H9 (cell line): ENCODE measurements around the gene TTC39B. TPM values are rescaled to one million over a fixed set of nuclear protein-coding genes. Genes with fewer than 3 reads are reported as not detected.

Experiments
- DNase-seq: peaks from one replicate; pipeline ENCODE4 v3.0.0-alpha.2; 2017
- H2AFZ ChIP-seq: one replicate; pipeline ENCODE4 v1.6.1; 2013; ENCODE audit warnings: mild to moderate bottlenecking, low read length, control low read depth, moderate library complexity
- H2AK5ac ChIP-seq: 2 replicates; pipeline ENCODE4 v1.6.1; 2013; ENCODE audit warnings: low read length, control low read depth, mixed read lengths; ENCODE audit not compliant: insufficient read length
- H2BK120ac ChIP-seq: one replicate; pipeline ENCODE4 v1.6.1; 2013; ENCODE audit warnings: low read depth, mild to moderate bottlenecking, low read length, control low read depth, inconsistent platforms; ENCODE audit not compliant: poor library complexity, severe bottlenecking
- H2BK12ac ChIP-seq: 2 replicates; pipeline ENCODE4 v1.6.1; 2013; ENCODE audit warnings: low read length, control low read depth, mixed read lengths, low read depth; ENCODE audit not compliant: insufficient read length
- H2BK15ac ChIP-seq: 2 replicates; pipeline ENCODE4 v1.6.1; 2013; ENCODE audit warnings: low read depth, low read length, control low read depth
- H2BK20ac ChIP-seq: one replicate; pipeline ENCODE4 v1.6.1; 2013; ENCODE audit warnings: low read depth, mild to moderate bottlenecking, low read length, control low read depth, inconsistent platforms; ENCODE audit not compliant: poor library complexity, severe bottlenecking
- H2BK5ac ChIP-seq: 2 replicates; pipeline ENCODE4 v1.6.1; 2013; ENCODE audit warnings: low read length, control low read depth, mixed read lengths; ENCODE audit not compliant: insufficient read length
- H3K14ac ChIP-seq: 2 replicates; pipeline ENCODE4 v1.6.1; 2013; ENCODE audit warnings: low read length, control low read depth; ENCODE audit not compliant: insufficient read depth
- H3K18ac ChIP-seq: 2 replicates; pipeline ENCODE4 v1.6.1; 2013; ENCODE audit warnings: low read depth, mild to moderate bottlenecking, mixed read lengths, low read length, control low read depth; ENCODE audit not compliant: insufficient read length
- H3K23ac ChIP-seq: 2 replicates; pipeline ENCODE4 v1.6.1; 2013; ENCODE audit warnings: low read length, control low read depth, mixed read lengths, low read depth; ENCODE audit not compliant: insufficient read length
- H3K23me2 ChIP-seq: 2 replicates; pipeline ENCODE4 v1.6.1; 2013; ENCODE audit warnings: low read depth, mild to moderate bottlenecking, mixed read lengths, low read length, control low read depth; ENCODE audit not compliant: insufficient read length, poor library complexity, severe bottlenecking
- H3K27ac ChIP-seq: 2 replicates; pipeline ENCODE4 v1.5.1; 2013; ENCODE audit warnings: low read length, control low read depth, mixed read lengths, low read depth; ENCODE audit not compliant: insufficient read length
- H3K27me3 ChIP-seq: 2 replicates; pipeline ENCODE4 v1.6.1; 2013; ENCODE audit warnings: low read length, control low read depth, inconsistent platforms; ENCODE audit not compliant: insufficient read depth
- H3K4ac ChIP-seq: 2 replicates; pipeline ENCODE4 v1.6.1; 2013; ENCODE audit warnings: low read depth, mild to moderate bottlenecking, control low read depth, inconsistent platforms, low read length, moderate library complexity
- H3K4me1 ChIP-seq: 2 replicates; pipeline ENCODE4 v1.6.1; 2013; ENCODE audit warnings: low read length, control low read depth, inconsistent platforms; ENCODE audit not compliant: insufficient read depth
- H3K4me2 ChIP-seq: 2 replicates; pipeline ENCODE4 v1.6.1; 2013; ENCODE audit warnings: low read length, control low read depth, mixed read lengths; ENCODE audit not compliant: insufficient read length, insufficient read depth
- H3K56ac ChIP-seq: 2 replicates; pipeline ENCODE4 v1.6.1; 2013; ENCODE audit warnings: low read depth, mild to moderate bottlenecking, mixed read lengths, low read length, control low read depth; ENCODE audit not compliant: insufficient read length
- H3K79me1 ChIP-seq: 2 replicates; pipeline ENCODE4 v1.6.1; 2013; ENCODE audit warnings: low read depth, mild to moderate bottlenecking, moderate library complexity, low read length, control low read depth, inconsistent platforms; ENCODE audit not compliant: insufficient read depth, poor library complexity, severe bottlenecking
- H3K79me2 ChIP-seq: 2 replicates; pipeline ENCODE4 v1.6.1; 2013; ENCODE audit warnings: low read length, control low read depth, inconsistent platforms; ENCODE audit not compliant: insufficient read depth
- H3K9ac ChIP-seq: 2 replicates; pipeline ENCODE4 v1.6.1; 2013; ENCODE audit warnings: low read length, control low read depth, mixed read lengths; ENCODE audit not compliant: insufficient read length; ENCODE audit errors: extremely low read depth
- H3K9me3 ChIP-seq: one replicate; pipeline ENCODE4 v1.6.1; 2013; ENCODE audit warnings: low read depth, low read length, inconsistent platforms; ENCODE audit not compliant: control insufficient read depth
- H3T11ph ChIP-seq: one replicate; pipeline ENCODE4 v1.6.1; 2013; ENCODE audit warnings: mild to moderate bottlenecking, low read length, control low read depth, inconsistent platforms
- H4K20me1 ChIP-seq: one replicate; pipeline ENCODE4 v1.6.1; 2013; ENCODE audit not compliant: control insufficient read depth, insufficient read length, insufficient read depth
- H4K5ac ChIP-seq: 2 replicates; pipeline ENCODE4 v1.6.1; 2013; ENCODE audit warnings: low read depth, mild to moderate bottlenecking, mixed read lengths, low read length, control low read depth; ENCODE audit not compliant: insufficient read length
- H4K8ac ChIP-seq: replicated peaks from 2 replicates; pipeline ENCODE4 v1.6.1; 2013; ENCODE audit warnings: low read length, control low read depth, mixed read lengths, low read depth; ENCODE audit not compliant: insufficient read length
- H4K91ac ChIP-seq: 2 replicates; pipeline ENCODE4 v1.6.1; 2013; ENCODE audit warnings: low read depth, mild to moderate bottlenecking, moderate library complexity, mixed read lengths, low read length, control low read depth; ENCODE audit not compliant: insufficient read length
- H3K27ac Mint-ChIP-seq, 3 experiments: 2 replicates in 2 of 3; 3 replicates in 1 of 3; pipeline ENCODE4 v1.8.0; 2020 to 2021; ENCODE audit warnings: mixed read lengths in 3 of 3, mild to moderate bottlenecking in 1 of 3, moderate library complexity in 1 of 3
- H3K27me3 Mint-ChIP-seq: 2 replicates; pipeline ENCODE4 v1.8.0; 2021; ENCODE audit warnings: low read depth, mild to moderate bottlenecking, moderate library complexity, mixed read lengths
- H3K36me3 Mint-ChIP-seq, 3 experiments: 2 replicates in 2 of 3; 3 replicates in 1 of 3; pipeline ENCODE4 v1.8.0; 2020 to 2021; ENCODE audit warnings: low read depth in 3 of 3, mixed read lengths in 3 of 3; ENCODE audit not compliant: insufficient read depth in 1 of 3
- H3K4me1 Mint-ChIP-seq, 2 experiments: 2 replicates each; pipeline ENCODE4 v1.8.0; 2020; ENCODE audit warnings: mixed read lengths in 2 of 2
- H3K4me3 Mint-ChIP-seq, 2 experiments: 2 replicates in 1 of 2; 3 replicates in 1 of 2; pipeline ENCODE4 v1.8.0; 2020 to 2021; ENCODE audit warnings: mild to moderate bottlenecking in 2 of 2, mixed read lengths in 2 of 2, moderate library complexity in 1 of 2
- H3K9me3 Mint-ChIP-seq, 2 experiments: 2 replicates in 1 of 2; 3 replicates in 1 of 2; pipeline ENCODE4 v1.8.0; 2020; ENCODE audit warnings: mild to moderate bottlenecking in 2 of 2, mixed read lengths in 2 of 2, moderate library complexity in 1 of 2
- CTCF ChIP-seq: fragments of 200-600 bp; sonication (generic); conservative IDR thresholded peaks from 3 replicates; pipeline ENCODE4 v1.8.0; 2021; ENCODE audit warnings: antibody characterized with exemption, mild to moderate bottlenecking
- WGBS: extraction: QIAGEN DNeasy Blood & Tissue Kit; methylation state at CpG from one replicate; pipeline ENCODE4 v1.1.7; 2013; ENCODE audit warnings: missing lambda C conversion rate, low lambda C conversion rate, mixed read lengths; ENCODE audit not compliant: insufficient read length; ENCODE audit errors: extremely low coverage; 5-methylcytosine and 5-hydroxymethylcytosine counted together
- total RNA-seq: library from RNA; stranded (reverse); gene quantifications from 2 replicates; pipeline ENCODE4 v1.2.1, GENCODE V29; 2021

The TTC39B gene
- total RNA-seq, 1 experiment from 2014 or later = 8.2 TPM

- no CpG with 5 or more reads among the region's 1 CpG for WGBS
- Histone ChIP-seq H2BK5ac (no peak overlapping the region), H2AK5ac (no peak overlapping the region), H2BK12ac (no peak overlapping the region), H3K79me2 (no peaks in the 10 kb centered on the region), H3K27me3 (no peaks in the 10 kb centered on the region), H3K4me1 (no peaks in the 10 kb centered on the region), H2BK120ac (no peak overlapping the region), H2AFZ (no peak overlapping the region), H3K23ac (no peak overlapping the region), H4K5ac (no peak overlapping the region), H3K14ac (no peak overlapping the region), H2BK15ac (no peak overlapping the region), H3K4ac (no peak overlapping the region), H4K20me1 (no peaks in the 10 kb centered on the region), H3K56ac (no peak overlapping the region), H3K9me3 (no peaks in the 10 kb centered on the region), H3K4me2 (no peak overlapping the region), H3K18ac (no peak overlapping the region), H4K8ac (no peak overlapping the region), H3K79me1 (no peaks in the 10 kb centered on the region), H3K9ac (no peak overlapping the region), H3K23me2 (peaks cover 1% of the 10 kb centered on the region), H3K27ac (no peak overlapping the region), H2BK20ac (no peak overlapping the region), H3T11ph (no peak overlapping the region), H4K91ac (no peak overlapping the region)
- Mint-ChIP-seq H3K4me3 (no peak overlapping the region), H3K36me3 (no peaks in the 10 kb centered on the region; a peak in 1 of 7 replicates), H3K27me3 (peaks cover 14% of the 10 kb centered on the region), H3K27ac (no peak overlapping the region), H3K9me3 (peaks cover 0 to 4% of the 10 kb centered on the region in 2 experiments; a peak in 1 of 5 replicates), H3K4me1 (peaks cover 6 to 8% of the 10 kb centered on the region in 2 experiments; a peak in 3 of 4 replicates)
- no peak for TF ChIP-seq CTCF
- DNase-seq = no peak
Measured at GRCh38 chr9:15311607-15312006, 4.6 kb upstream of the TTC39B start.
